Uterus (tissue), 4 donors: Measurements from ENCODE around the gene MED29. TPM values are rescaled to one million over a fixed set of nuclear protein-coding genes. Genes with fewer than 3 reads are reported as not detected.

Experiments
- DNase-seq, 2 donors: peaks; one replicate each; pipeline ENCODE4 v3.0.0-alpha.2; 2019 to 2020
- H3K27ac ChIP-seq, 2 donors: fragments of 200-600 bp; sonication (generic); 1 replicate in 1 of 2; 2 replicates in 1 of 2; pipeline ENCODE4 v1.5.1; 2016 to 2018
- H3K27me3 ChIP-seq, 2 donors: fragments of 200-600 bp; sonication (generic); one replicate each; pipeline ENCODE4 v1.5.1; 2018 to 2019; ENCODE audit warnings: control low read depth in 1 of 2
- H3K36me3 ChIP-seq, 2 donors: fragments of 200-600 bp; sonication (generic); one replicate each; pipeline ENCODE4 v1.5.1; 2019; ENCODE audit warnings: control low read depth in 1 of 2
- H3K4me1 ChIP-seq, 2 donors: fragments of 200-600 bp; sonication (generic); one replicate each; pipeline ENCODE4 v1.5.1; 2018 to 2019; ENCODE audit warnings: control low read depth in 1 of 2
- H3K4me3 ChIP-seq, 2 donors: fragments of 200-600 bp; sonication (generic); 1 replicate in 1 of 2; 2 replicates in 1 of 2; pipeline ENCODE4 v1.5.1; 2018 to 2019; ENCODE audit warnings: mild to moderate bottlenecking in 1 of 2
- H3K9me3 ChIP-seq, 2 donors: fragments of 200-600 bp; sonication (generic); one replicate each; pipeline ENCODE4 v1.5.1; 2019; ENCODE audit warnings: control low read depth in 1 of 2
- CTCF ChIP-seq, 4 experiments: fragments of 200-600 bp in 2 of 4; fragments of 450-650 bp in 2 of 4; sonication (generic) in 2 of 4; IDR thresholded peaks; one replicate each; pipeline ENCODE4 v1.5.1; 2016 to 2019; ENCODE audit warnings: antibody characterized with exemption in 4 of 4, mild to moderate bottlenecking in 2 of 4, moderate library complexity in 1 of 4
- POLR2A ChIP-seq, 2 donors: fragments of 450-650 bp; IDR thresholded peaks; one replicate each; pipeline ENCODE4 v1.6.1; 2016; ENCODE audit warnings: antibody characterized with exemption in 2 of 2, mild to moderate bottlenecking in 1 of 2, moderate library complexity in 1 of 2
- intact Hi-C: fragments of 100-400 bp; cut with DNase I; formaldehyde crosslinking; loops from one replicate; pipeline ENCODE4 v1.15.1; 2023; ENCODE audit warnings: low total_unique reads
- total RNA-seq, 4 donors: library from RNA; depleted of rRNA in 3 of 4; stranded (reverse); fragments of >200 nt in 3 of 4; gene quantifications; one replicate each; pipeline versions ENCODE4 v1.1.0 to v1.2.4, GENCODE V29; 2014 to 2023
- donor health status: DM: yes; HTN: yes; CAD: no.

The MED29 gene
- total RNA-seq, 4 donors from 2014 or later: 15.6 to 282 (median 40.8) TPM

DNA sequence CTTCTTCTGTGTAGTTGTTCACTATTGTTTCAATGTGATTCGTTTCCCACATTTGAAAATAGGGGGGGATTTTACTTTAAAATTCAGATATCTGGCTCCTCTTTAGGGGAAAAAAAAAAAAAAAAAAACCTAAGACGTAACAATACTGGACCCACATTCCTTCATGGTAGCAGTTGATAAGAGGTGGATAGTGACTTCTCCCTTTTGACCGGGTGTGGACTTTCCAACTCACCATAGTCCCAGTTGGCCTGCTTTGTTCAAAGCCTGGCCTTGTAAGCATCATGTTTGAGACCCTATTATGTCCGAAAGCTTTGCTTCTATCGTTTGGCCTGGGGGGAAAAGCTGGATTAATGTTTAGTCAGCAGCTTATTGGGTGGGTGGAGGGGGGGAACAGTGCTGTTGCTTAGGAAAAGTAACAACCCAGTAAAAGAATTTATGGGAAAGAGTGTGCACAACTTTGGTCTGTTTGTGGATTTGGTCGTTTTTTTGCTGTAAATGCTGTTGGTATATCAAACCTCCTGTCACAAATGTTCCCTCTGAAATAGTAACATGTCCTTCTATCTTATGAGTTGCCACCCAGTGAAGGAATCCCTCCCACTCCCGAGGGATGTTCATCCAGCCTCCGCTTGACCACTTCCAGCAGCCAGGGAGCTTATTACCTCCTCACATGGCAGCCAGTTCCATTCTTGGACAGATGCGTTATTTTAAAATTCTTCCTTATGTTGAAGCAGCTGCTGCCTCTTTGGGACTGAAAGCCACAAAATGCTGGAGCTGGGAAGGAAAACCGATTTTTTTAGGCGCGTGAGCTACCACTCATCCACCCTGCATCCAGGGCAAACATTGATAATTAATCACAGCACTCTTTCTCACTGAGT, 38.6 kb upstream of the MED29 start:
- Histone ChIP-seq H3K27me3 (no peaks in the 10 kb centered on the region), H3K27ac (peak overlapping the region in 1 of 2 donors; percentile 38), H3K4me1 (no peaks in the 10 kb centered on the region), H3K4me3 (no peak overlapping the region), H3K36me3 (no peaks in the 10 kb centered on the region), H3K9me3 (no peaks in the 10 kb centered on the region)
- no peak for DNase-seq
- intact Hi-C loops: no loop called here
- TF ChIP-seq CTCF (IDR thresholded peaks at IDR 0.05) (no peak), POLR2A (IDR thresholded peaks at IDR 0.05) (no peak)

GRCh38 chr19:39355253-39355652, 35.9 kb upstream of the MED29 start:
- H3K9me3 ChIP-seq: no peaks in the 10 kb centered on the region
- intact Hi-C loops: no loop called here
- TF ChIP-seq CTCF (IDR thresholded peaks at IDR 0.05): no peak
- no peak for TF ChIP-seq POLR2A (IDR thresholded peaks at IDR 0.05)
- H3K27me3 ChIP-seq: no peaks in the 10 kb centered on the region
- H3K4me3 ChIP-seq: no peak overlapping the region
- H3K27ac ChIP-seq: no peak overlapping the region
- DNase-seq: no peak
- no peaks in the 10 kb centered on the region for H3K36me3 ChIP-seq
- H3K4me1 ChIP-seq: no peaks in the 10 kb centered on the region

GRCh38 chr19:39356073-39356472, 35.1 kb upstream of the MED29 start:
- Histone ChIP-seq H3K36me3 (no peaks in the 10 kb centered on the region), H3K4me3 (no peak overlapping the region), H3K27me3 (no peaks in the 10 kb centered on the region), H3K27ac (no peak overlapping the region), H3K9me3 (no peaks in the 10 kb centered on the region), H3K4me1 (no peaks in the 10 kb centered on the region)
- intact Hi-C loops: no loop called here
- no peak for TF ChIP-seq CTCF (IDR thresholded peaks at IDR 0.05)
- TF ChIP-seq POLR2A (IDR thresholded peaks at IDR 0.05): no peak
- DNase-seq: no peak

- intact Hi-C loops: no loop called here
- DNase-seq: no peak
- no peaks in the 10 kb centered on the region for H3K36me3 ChIP-seq
These were observed 34.5 kb upstream of the MED29 start for GRCh38 chr19:39356647-39357046.

More at GRCh38 chr19:39356647-39357046, 34.5 kb upstream of the MED29 start:
- Histone ChIP-seq H3K4me3 (no peak overlapping the region), H3K27ac (no peak overlapping the region), H3K27me3 (no peaks in the 10 kb centered on the region), H3K4me1 (no peaks in the 10 kb centered on the region), H3K9me3 (no peaks in the 10 kb centered on the region)
- no peak for TF ChIP-seq POLR2A (IDR thresholded peaks at IDR 0.05)
- no peak for TF ChIP-seq CTCF (IDR thresholded peaks at IDR 0.05)
